ENCODE measurements around the gene MEF2A.

DNA sequence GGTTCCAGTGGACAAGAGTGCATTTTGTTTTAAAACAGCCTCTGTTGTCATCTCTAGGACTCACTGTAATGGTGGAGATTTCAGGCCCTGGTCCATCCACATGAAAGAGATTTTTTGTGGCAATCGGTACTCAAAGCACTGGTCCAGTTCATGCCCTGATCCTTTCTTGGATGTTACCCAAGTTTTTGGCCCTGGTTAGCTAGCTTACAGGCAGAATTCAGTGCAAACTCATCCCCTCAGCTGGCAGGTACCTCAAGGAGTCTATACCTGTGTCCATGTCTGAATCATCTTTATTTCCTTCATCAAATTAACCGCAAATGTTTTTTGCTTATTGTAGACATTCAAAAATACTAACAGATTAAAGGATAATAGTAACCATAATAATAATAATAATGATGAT lies 13.7 kb upstream of the MEF2A start:
- TF ChIP-seq SRF (CRISPR knock-in tag; IDR thresholded peaks at IDR 0.05) (no peak), XRCC3 (IDR thresholded peaks at IDR 0.05) (no peak), NRF1 (conservative IDR thresholded peaks at IDR 0.05 in 1 of 2, IDR thresholded peaks at IDR 0.05 in 1 of 2) (no peak), ZNF347 (CRISPR knock-in tag; IDR thresholded peaks at IDR 0.05; ENCODE audit: low read depth) (no peak), FOS (IDR thresholded peaks at IDR 0.05; ENCODE audit: extremely low read depth, insufficient read length) (no peak)
- TF ChIP-seq, protein P1, sequence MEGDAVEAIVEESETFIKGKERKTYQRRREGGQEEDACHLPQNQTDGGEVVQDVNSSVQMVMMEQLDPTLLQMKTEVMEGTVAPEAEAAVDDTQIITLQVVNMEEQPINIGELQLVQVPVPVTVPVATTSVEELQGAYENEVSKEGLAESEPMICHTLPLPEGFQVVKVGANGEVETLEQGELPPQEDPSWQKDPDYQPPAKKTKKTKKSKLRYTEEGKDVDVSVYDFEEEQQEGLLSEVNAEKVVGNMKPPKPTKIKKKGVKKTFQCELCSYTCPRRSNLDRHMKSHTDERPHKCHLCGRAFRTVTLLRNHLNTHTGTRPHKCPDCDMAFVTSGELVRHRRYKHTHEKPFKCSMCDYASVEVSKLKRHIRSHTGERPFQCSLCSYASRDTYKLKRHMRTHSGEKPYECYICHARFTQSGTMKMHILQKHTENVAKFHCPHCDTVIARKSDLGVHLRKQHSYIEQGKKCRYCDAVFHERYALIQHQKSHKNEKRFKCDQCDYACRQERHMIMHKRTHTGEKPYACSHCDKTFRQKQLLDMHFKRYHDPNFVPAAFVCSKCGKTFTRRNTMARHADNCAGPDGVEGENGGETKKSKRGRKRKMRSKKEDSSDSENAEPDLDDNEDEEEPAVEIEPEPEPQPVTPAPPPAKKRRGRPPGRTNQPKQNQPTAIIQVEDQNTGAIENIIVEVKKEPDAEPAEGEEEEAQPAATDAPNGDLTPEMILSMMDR (IDR thresholded peaks at IDR 0.05 in 2 of 3, conservative IDR thresholded peaks at IDR 0.05 in 1 of 3; ENCODE audit: insufficient read depth in 2 of 3, low read depth in 1 of 3, low read length in 3 of 3): no peak
- TF ChIP-seq, protein P2, sequence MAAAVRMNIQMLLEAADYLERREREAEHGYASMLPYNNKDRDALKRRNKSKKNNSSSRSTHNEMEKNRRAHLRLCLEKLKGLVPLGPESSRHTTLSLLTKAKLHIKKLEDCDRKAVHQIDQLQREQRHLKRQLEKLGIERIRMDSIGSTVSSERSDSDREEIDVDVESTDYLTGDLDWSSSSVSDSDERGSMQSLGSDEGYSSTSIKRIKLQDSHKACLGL (CRISPR knock-in tag; IDR thresholded peaks at IDR 0.05; ENCODE audit: borderline replicate concordance, poor library complexity, severe bottlenecking): no peak
- TF ChIP-seq, protein P3, sequence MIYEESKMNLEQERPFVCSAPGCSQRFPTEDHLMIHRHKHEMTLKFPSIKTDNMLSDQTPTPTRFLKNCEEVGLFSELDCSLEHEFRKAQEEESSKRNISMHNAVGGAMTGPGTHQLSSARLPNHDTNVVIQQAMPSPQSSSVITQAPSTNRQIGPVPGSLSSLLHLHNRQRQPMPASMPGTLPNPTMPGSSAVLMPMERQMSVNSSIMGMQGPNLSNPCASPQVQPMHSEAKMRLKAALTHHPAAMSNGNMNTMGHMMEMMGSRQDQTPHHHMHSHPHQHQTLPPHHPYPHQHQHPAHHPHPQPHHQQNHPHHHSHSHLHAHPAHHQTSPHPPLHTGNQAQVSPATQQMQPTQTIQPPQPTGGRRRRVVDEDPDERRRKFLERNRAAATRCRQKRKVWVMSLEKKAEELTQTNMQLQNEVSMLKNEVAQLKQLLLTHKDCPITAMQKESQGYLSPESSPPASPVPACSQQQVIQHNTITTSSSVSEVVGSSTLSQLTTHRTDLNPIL (CRISPR knock-in tag; IDR thresholded peaks at IDR 0.05): no peak

Measured in K562 (cell line).